ENCODE results near the gene TMEM150A.
A peak's percentile ranks its signal among the peaks of the same experiment; 100 is the strongest.
"Not testable (repeated sequence)": the region's sequence is repeated elsewhere in the genome, so short reads cannot be mapped to it uniquely, and the experiment has no call there.

The TMEM150A gene

DNA sequence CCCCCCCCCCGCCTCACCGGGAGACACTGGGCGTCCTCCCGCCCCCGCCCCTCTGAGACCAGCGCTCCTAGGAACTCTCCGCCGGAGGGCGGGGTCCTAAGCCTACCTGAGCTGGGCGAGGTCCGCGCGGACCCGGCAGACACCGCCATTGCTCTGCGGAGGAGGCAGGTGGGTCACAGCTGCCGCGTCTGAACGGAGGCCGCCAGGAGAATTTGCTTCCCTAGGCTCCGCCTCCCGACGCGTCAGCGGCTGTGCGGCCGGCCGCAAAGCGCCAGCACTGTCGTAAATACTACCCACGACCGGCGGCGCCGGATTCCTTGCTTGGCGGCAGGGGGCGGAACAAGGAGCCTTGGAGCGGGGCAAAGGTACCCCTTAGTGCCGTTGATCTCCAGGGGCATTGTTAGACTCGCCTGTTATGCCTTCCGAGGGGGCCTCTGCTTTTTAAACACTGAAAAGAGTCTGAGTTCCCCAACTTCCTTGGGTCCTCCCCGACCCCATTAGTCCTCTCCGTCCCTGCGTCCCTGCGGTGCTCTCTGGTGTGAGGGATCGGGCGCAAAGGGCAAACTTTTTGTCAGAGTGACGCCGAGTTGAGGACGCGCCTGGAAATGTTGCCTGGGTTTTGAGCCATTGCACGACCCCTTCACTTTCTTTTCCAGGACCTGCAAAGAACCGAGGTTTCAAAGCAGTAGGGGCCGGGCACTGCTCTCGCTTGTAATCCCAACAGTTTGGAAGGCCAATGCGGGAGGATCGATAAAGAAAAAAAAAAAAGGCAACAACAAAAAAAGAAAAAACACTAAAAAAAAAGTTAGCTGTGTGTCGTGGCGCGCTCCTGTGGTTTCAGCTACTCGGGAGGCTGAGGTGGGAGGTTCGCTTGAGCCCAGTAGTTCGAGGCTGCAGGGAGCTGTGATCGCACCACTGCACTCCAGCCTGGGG, 41.0 kb downstream of the TMEM150A start, which contains the start of gene GGCX:
Gene GGCX, minus strand, starts transcription at position 214 of the 933 bp plus-strand sequence. Its CDS starts 65 bp downstream, at position 149.
- peak; percentile 95 to 98 (median 98) for DNase-seq

DNA sequence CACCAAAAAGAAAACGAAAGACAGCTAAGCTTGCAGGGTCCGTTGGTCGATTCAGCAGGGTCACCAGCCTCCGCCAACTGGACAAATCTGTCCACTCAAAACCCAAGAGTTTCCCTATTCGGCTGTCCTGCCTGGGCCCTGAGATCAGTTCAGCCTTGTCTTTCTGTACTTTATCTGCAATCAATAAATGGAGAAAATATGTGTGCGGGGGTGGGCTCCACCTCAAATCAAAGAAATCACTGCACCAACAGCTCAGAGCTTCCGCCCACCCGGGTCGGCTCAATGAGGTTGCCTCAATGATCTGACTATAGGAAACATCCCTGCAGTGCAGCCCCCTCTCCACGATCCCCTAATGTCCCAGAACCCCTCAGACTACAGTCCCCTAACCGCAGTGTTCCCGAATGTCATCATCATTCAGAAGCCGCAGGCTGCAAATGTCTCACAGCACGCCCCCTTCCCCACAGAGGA, 41.7 kb downstream of the TMEM150A start:
- peak in 1 of 3 donors; percentile 31 for DNase-seq

DNA sequence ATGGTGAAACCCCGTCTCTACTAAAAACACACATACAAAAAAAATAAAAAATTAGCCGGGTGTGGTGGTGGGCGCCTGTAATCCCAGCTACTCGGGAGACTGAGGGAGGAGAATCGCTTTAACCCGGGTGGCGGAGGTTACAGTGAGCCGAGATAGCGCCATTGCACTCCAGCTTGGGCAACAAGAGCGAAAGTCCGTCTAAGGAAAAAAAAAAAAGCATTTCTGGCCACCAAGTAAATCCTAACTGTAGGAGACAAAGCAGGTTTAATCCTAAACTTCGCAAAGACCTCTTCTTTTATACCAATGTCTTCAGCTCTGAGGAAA, 42.1 kb downstream of the TMEM150A start:
- DNase-seq = not testable (repeated sequence)

DNA sequence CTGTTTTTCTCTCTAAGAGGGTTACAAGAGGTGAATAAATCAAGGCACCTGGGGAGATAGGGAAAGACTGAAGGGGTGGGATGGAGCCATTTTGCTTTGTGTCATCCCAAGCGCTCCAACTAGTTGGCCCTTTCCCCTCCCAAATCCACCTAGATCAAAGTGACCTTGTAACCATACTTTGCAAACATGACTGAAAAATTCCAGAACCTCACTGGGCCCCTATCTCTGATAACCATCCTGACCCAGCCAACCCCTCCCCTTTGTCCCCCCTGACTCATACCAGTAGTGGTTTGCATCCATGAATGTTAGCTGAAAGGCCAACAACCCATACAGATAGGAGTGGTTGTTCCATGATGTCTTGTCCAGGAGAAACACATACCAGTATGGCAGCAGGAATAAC, 44.3 kb downstream of the TMEM150A start:
- no peak for DNase-seq

DNA sequence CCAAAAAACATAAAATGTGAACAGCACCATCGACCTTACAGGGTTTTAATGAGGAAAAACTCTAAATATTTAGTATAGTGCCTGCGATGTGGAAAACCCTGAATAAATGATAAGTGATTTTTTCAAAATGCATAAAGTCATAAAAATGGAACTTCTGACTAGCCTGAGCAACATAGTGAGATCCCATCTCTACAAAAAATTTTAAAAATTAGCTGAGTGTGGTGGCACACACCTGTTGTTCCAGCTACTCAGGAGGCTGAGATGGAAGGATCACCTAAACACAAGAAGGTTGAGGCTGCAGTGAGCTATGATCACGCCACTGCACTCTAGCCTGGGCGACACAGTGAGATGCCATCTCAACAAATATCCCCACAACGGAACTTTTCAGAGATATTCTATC, 45.4 kb downstream of the TMEM150A start:
- no peak for DNase-seq

DNA sequence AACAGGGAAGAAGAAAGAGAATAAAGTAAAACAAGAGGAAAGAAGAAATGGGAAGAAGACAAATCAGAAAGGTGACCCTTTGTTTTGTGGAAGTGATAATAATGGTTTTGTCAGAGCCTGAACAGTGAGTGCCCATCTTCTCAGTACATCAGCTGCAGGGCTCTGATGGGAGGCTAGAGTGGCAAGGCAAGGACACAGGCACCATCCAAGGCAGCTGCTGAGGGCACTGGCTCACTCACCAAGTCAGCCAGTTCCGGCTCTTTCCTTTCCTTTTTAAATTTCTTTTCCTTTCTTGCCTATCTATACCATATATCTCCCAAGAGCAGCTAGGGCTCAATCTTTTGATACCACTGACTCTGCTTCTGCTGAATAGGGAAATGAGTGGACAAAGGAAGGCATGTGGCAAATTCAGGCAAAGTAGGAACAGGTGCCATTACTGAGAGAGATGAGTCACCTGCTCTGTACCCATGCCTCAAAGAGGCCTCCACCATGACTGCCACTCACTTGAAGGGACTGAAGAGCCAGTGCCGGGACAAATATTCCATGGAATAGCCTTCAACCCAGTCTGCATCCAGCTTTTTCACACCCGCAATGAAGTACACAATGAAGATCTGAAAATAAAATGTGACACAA, 47.4 kb downstream of the TMEM150A start:
- no peak for DNase-seq

DNA sequence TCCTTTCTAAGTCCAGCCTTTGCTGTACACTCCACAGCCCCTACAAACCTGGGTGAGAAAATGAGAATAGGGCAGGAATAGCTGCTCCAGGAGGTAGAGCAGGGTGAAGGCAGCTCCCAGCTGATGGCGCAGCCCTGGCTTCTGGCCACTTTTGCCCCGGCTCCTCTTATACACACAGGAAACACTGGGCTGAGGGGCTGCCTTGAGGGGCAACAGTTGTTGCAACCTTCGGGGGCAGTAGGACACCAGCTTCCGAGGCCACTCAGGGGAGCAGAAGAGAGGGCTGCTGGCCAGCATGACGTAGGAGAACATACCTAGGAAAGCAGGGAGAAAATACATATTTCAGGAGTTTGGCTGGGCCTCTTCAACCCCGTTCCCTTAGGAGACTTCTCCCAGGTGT, 49.3 kb downstream of the TMEM150A start:
- no peak for DNase-seq

DNA sequence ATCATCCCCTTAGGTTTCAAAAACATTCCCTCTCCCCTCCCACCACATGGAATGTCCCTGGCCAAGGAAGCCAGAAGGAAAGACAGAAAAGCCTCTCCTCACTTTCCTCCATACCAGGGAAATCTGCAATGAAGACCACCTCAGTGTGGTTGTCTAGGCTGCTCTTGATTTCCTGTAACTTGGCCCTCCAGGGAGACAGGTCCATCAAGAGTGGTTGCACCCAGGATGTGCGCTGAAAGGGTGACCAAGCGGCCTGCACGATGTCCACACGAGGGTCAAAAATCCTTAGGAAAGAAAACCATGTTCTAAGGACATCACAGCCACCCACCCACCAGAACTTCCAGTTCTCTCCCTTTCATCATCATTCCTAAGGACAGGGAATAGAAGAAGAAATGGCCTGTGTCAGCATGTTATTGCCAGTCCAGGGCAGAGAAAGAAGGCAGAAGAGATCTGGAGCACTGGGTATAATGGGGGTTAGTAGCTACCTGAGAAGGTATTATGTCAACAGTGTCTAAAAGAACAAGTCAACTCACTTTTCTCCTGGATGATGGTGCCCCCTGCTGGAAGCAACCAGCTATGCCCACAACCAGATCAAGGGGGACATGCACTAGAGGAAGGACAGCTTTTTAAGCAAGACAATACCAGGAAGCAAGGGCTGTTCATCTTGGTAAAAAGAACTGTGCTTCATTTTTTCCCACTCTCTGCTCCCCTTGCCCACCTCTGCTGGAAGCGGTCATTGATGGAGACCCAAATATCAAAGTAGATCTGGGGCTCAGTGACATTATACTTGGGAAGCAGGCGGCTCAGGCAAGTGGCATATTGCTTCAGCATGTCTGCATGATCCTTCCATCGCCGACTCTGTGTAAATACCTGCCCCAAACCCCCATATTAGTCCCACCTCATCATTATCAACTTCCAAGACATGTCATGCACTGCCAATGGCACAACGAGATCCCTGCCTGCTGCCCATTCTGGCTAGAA, 50.5 kb downstream of the TMEM150A start:
- DNase-seq = peak; percentile 87

DNA sequence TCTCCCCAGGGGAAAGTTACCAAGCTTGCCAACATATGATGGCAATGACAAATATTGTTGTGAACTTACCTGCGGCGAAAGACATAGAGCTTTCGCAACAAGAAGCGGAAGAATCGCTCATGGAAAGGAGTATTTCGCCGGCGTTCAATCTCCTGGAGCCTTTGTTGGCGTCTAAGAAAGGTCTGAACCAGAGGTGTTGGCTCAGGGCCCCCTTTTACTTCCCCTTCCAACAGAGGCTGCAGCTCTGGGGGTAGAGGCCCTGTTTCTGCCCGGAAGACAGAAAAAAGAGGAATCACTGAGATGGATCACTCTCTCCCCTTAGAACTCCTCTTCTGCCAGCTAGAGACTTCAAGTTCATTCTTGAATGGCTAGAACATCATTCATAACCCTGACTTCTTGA, 52.0 kb downstream of the TMEM150A start:
- peak; percentile 49 to 65 (median 54) for DNase-seq

DNA sequence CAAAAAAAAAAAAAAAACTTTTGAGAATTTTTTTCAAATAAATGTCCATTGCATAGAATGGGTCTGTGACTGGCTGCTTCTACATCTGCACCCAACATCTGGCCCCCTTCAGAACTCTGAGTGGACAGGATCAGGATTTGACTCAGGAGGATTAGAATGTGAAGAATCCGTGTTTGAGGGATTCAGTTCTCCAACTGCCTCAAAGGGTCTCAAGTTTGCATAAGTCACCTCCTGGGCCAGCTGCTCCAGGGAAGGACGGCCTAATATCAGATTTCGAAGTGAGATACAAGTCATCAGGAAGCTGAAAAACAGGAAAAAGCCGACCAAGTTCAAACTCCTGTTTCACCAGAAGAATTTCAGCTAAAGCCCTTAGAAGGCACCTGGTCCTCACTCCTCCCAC, 52.7 kb downstream of the TMEM150A start:
- no peak for DNase-seq

DNA sequence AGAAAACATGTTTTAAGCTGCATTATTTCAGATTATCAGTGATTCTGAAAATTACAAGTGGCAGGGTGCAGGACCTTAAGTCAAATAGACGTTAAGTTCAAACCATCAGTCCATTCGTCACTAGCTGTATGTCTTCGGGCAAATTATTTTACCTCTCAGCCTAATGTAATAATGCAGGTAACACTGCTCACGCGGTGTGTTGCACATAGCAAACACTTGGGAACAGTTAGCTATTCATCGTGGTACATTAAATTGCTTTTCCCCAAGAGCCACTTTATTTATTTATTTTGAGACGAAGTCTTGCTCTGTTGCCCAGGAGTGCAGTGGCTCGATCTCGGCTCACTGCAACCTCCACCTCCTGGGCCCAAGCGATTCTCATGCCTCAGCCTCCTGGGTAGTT, 53.4 kb downstream of the TMEM150A start:
- DNase-seq = no peak

DNA sequence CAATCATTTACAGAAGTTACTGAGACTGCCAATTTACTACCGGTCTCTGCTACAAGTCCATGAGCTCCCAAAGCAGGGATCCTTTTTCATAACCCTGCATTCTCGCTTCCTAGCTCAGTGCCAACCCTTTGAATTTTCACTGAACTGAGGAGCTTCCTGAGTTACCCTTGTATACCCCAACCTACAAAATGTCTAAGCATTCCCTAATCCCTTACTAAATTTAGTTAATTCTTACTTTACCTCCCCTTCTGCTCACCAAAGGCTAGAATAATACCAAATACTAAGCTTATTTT, 53.9 kb downstream of the TMEM150A start:
- DNase-seq = no peak
